Measurements from ENCODE around the gene AHNAK.
A peak's percentile ranks its signal among the peaks of the same experiment; 100 is the strongest.
"Not testable (repeated sequence)": the region's sequence is repeated elsewhere in the genome, so short reads cannot be mapped to it uniquely, and the experiment has no call there.

Gene AHNAK

DNA sequence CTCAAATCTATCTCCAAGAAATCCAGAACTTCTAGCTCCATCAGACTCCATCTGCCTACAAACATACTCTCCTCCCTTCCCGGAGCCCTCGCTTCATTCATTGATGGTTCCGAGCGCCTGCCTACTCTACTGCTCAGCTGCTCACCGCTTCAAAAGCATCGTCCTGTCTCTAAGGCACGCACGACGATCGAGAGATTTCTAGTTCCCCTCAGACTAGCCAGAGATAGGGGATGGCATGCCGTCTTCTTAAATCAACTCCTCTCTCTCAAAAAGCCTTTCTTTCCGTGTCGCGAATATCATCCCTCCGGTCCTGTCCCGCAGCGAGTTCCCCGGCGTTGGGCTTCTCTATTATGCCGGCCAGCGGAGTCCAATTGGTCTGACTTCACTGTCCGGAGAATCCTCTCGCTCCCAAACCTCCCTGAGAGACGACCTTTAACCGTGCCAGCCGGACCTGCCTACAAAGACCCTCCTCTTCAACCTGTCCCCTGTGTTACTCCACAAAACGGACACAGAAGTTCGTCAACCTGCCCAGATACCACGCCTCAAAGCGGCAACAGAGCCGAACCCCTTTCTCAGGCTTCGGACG is 26.5 kb upstream of the AHNAK start:
- DNase-seq = peak in 1 of 2 donors; percentile 20

DNA sequence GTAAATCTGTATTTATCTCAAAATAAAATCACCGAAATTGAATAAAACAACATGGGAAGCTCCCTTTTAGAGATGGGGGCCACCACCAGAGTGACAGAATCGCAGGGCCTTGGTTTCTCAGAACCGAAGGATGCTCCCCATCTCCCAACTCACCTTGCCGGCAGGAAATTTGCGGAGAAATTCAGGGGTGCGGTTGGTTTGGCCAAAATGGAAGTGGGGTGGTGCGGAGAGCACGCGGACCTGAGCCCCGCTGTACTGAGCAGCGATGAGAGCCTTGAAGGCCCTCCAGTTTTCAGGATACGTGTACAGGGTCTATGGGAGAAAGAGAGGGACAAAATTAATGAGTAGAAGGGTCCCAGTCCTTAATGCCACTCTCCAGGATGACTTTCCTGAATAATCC is 25.8 kb upstream of the AHNAK start:
- DNase-seq = no peak

DNA sequence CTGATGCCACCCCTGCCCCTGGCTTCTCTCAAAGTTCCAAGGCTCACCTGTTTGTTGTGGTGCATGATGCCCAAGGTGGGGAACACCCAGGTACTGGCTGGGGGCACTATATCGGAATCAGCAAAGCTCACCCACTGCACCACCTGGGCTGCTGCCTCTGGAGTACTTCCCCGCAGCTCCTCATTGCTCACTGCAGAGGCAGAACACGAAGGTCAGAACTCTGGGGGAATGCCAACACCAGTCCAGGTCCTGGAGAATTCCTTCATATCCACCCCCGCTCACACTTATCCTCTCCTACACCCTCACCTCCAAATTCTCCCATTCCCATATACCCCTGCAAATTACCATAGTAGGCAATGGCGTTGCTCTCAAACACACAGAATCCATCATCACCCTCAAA is 24.9 kb upstream of the AHNAK start:
- not testable (repeated sequence) for DNase-seq

DNA sequence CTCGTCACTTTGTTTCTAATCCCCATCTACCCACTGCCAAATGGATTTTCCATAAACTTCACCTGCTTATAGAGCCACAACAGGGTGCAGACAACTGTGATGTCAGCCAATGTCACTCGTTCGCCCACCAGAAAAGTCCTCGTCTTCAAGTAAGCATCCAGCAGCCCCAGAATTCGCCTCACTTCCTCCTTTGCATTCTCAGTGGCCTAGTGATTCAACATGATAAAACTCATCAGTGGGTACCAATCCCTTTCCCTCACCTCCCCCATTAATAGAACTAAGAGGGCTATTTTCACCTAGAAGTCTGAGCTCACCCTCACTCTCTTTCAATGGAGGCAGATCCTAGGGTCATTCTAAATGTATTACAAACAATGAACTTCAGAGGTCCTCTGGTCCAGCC is 24.3 kb upstream of the AHNAK start:
- not testable (repeated sequence) for DNase-seq

DNA sequence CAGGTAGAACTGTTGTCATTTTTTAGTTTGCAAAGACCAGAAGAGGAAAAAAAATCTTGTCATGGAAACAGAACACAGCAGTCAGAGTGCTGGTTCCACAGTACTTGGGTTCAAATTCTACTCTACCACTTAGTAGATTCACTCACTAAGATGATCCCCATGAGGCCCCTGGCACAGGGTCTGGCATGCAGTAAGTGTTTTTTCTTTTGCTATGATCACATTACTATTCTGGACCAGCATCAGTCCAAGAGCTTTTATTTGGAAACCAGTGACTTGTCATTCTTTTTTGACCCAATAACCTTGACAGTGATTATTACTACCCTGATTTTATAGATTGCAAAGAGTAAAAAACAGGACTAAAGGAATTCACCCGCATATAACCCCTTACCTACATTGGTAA is 23.0 kb upstream of the AHNAK start:
- no peak for DNase-seq

DNA sequence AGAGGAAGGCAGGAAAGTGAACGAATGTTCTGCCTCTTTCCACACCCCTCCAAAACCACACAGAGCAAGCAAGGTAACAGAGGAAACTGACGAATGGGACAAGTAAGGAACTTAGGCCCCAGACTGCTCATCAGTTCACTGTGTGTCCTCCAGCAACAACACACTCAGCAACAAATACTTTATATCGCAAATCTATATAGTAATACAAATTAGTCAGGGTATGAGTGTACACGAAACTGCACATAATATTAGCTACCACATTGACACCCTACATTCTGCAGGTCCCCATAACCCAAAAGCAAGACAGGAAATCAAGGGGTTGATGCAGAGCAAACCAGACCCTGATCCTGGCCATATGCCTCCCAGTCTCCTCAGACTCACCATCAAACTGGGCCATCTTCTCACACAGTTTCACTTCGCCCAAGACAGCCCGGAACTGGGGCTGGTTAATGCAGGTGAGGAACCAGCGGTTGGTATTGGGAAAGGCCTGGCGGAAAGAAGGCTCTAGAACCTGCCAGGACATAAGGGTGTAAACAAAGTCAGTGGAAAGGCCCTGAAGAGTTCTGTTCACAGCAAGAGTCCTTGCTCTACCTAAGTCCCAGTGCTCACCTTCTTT is 20.5 kb upstream of the AHNAK start:
- no peak for DNase-seq

DNA sequence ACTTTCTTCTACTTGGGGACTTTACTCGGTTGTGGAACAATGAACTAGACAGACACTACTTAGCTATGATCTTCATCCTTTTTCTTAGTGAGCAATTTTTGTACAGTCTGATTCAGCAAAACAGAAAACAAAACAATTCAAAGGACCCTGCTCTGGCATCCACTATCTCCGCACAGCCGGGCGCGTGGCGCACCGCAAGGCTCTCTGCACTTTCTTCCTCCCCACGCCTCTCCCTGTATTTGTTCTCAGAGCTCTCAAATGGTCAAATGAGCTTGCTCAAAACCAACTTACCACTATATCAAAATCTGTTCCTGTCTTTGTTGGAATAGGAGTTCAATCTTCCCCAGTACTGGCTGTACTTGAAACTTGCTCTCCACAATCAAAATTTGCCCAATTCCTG is 19.6 kb upstream of the AHNAK start:
- no peak for DNase-seq

DNA sequence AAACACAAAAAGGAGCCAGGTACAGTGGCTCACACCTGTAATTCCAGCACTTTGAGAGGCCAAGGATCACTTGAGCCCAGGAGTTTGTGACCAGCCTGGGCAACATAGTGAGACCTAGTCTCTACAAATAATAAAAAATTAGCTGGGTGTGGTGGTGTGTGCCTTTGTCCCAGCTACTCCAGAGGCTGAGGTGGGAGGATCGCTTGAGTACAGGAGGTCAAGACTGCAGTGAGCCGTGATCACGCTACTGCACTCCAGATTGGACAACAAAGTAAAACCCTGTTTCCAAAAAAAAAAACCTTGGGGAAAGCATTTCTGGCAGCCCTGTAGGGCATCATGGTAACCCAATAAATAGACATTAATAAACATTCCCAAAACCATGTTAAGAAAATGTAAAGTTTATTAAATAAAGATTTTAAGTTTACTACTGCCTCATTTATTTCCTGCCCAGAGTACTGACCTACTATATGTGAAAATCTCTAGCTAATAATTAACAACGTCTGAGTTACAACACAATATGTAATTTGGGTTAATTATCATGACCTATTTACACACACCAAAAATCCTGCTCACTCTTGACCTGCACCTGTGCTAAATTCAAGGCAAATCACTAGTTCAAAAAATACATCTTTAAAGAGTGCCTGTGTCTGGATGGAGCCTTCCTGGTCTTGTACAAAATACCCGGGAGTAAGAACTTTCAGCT is 18.6 kb upstream of the AHNAK start:
- no peak for DNase-seq

DNA sequence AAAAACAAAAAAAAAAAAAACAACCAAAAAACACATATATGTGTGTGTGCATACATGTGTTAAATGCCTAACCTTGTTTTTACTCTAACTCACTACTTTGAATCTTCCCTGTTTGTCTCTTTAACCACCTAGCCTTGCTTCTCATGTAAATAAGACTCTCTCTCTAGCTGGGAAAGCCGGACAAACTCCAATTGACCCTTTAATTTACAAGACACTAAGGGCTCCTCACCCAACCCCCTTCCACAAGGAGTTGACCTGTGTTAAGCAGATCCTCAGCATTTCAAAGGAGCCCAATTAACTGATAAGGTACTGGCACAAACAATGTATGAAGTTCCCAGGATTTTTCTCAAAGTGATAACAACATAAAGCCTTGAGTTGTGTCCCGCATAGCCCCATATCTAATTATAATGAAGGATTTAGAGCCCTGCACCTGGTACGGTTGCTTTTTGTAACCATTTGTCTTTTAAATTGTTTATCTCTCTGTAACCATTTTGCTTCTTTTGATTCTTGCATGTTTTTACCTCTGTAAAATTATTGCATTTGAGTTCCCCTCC is 15.1 kb upstream of the AHNAK start:
- DNase-seq = not testable (repeated sequence)

DNA sequence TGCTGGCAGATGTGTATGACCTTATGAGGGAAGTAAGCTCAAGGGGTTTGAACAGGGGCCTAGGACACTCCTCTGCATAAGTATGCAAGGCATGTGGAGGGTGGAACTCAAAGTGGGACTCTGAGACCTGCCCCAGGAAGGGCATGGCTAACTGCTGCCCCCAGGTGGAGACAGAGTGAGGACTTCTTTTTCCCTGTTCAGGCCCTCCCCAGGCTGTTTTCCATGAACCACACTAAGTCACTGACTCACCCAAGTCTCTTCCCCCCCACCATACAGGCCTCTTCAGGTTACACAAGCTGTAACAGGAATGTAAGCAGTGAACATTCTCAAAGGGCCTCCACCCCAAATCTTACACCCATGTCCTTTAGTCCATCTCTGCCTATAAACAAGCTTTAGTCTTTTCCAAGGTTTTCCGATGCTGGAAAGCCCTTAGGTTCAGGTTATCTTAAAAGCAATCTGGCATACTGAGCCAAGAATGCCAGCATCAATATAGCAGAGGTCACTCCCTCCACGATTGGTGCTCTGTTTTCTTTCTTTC is 14.0 kb upstream of the AHNAK start:
- peak; percentile 82 to 91 for DNase-seq

DNA sequence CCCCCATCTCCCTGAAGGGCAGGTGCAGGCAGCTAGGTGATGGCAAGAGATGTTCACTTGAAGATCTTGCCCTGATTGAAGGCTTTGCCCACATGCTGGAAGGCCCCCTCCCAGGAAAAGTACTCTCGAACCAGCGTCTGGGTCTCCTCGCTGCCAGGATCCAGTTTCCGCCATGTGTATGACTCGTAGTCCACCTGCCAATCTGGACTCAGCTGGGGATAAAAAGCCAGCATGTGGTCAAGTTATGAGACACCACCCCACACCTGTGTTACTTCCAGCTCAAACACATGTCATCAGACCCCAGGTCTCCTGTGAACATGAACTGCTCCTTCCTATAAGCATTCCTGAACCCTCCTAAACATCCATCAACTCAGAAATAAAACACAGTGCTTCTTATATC is 13.0 kb upstream of the AHNAK start:
- not testable (repeated sequence) for DNase-seq

DNA sequence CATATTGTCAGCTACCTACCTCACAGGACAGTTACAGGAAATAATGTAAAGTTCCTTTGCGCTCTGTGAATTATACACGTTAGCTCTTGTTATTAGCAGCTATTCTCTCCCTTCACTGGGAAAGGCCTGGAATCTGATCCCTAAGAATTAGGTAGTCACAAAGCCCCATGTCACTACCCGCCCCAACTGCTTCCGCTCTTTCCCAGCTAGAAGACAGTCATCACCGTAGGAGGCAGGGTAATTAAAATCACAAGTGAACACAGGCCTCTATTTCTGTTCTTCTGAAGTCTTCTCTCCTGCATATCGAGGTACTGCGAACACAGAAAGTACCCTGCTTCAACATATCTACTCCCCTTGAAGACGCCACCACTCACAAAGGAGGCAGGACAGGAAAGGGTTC is 12.6 kb upstream of the AHNAK start:
- no peak for DNase-seq

DNA sequence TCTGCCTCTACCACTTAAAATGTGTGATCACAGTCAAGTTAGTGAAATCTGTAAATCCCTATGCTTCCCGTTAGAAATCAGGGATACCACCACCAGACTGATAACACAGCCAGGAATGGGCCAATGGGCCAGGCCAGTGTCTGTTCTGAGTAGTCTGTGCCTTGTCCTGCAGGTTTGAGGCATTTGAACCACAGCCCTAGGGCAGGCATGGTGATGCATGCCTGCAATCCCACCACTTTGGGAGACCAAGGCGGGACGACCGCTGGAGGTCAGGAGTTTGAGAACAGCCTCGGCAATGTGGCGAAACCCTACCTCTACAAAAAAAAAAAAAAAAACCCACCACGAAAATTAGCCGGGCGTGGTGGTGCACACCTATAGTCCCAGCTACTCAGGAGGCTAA is 12.1 kb upstream of the AHNAK start:
- DNase-seq = no peak

DNA sequence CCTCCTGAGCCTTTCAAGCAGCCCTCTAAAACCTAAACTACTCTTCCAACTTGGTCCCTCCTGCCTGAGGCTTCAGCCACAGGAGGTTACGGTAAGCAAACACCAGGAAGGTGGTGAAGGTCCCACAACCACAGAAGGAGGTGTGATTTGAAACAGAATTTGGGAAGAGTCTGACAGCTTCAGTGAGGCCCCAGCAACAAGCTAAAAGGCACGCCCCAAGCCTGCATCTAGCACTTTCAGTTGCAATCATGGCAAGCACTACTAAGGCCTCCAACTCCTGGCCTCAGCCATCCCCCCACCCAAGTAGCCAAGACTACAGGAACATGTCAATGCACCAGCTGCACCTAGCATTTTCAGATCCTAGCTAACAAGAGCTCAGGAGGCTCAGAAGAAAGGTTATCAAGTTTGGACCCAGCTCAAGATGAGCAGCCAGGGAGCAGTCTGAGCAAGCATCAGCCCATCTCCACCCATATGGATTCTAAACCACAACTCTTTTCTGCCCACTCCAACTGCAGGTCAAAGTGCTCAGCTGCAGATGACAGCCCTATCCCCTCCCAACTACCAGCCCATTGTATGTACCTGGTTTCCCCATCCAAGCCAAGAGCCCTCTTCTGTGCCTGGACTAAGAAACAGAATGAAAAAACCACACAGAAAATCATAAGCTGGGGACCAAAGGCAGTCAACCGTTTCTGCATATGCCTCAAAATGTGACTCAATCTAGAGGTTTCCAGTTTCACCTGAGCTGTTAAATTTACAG is 10.4 kb upstream of the AHNAK start:
- no peak for DNase-seq

DNA sequence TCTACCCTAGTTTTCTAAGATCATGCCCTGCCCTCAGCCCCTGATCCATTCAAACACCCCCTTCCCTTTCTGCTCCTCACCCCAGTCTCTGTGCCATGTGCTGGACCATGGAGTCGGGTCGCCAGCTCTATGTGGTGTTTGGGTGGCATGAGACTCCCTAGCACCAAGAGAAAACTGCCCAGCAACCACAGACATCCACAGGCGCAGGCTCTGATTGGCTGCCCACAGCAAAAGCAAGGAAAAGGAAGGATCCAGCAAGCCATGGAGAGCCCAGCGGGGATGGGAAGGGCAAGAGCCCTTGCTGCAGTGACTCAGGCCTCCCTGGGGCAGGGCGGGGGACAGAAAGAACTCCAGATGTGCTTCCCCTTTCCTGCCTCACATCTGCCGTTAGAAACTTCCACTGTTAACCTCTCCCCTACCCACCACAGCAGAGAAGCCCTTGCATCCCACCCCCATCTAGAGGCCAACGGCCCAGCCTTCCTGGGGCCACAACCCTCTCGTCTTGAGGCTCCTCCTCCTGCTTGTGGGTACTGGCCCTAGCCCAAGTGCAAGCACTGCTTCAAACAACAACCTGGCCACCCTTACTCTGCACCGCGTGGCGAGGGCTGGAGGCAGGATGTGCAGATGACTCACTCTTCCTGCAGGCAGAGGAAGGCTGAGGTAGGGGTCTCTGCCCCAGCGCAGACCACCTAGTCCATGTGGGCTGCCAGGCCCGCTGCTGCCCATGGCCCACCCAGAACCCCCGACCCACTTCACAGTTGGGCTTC is 9.7 kb upstream of the AHNAK start:
- DNase-seq = peak; percentile 89 to 96

DNA sequence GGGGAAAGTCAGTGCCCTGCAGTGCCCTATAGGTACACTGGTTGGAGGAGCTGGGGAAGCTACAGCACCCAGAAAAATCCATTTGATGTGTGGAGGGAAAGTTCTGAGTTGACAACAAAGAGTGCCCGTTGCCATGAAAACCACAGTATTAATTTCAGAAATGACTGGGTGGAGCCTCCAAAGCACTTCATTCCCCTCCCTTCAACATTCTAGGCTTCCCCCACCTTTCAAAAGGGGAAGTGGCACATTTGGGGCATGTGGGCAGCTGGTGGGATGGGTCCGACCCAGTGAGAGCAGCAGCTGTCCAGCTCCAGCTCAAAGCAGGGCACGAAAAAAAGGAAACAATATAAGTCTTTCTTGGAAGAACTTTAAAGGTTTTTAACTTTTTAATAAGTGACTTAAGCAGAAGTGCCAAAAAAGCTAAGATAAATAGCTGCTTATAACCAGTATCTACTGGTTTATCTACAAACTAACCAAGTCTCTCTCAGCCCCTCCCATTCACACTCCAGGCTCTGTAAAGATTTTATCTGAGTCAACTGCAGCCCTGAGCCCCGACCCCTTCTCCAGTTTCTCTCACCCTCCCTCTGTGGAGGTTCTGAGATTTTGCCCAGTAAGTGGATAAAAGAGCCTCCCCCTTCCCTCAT is 9.0 kb upstream of the AHNAK start:
- peak; percentile 90 to 95 for DNase-seq

DNA sequence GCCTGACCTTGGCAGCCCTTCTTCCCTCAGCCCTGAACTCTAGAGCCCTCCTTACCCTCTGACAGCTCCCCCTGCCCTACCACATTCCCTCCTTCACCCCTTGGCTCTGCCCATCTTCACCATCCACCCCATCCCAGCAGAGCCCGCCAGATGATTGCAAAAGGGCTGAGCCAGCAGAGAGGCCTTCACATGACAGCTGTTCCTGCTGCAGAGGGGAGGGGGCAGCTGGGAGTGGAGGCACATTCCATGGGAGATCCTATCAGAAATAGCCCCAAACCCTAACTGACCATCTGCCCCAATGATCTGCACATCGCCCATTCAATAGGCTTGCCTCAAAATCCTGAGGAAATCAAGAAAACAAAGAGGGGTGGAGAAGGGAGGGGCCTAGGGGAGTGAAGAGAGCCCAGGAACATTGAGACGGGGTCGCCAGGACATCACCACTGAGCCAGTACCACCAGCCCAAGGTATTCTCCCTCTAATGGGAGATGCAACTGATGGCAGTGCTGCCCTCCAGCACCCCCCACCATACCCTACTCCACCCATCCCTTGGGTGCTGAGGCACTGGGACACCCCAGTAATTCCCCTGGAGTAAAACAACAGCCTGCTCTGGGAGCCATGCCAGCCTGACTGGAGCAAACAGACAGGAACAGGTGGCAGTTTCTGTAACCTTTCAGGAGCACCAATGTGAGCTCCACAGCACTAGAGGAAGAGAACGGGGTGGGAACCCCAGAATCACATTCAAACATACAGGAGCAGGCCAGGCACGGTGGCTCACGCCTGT is 8.0 kb upstream of the AHNAK start:
- no peak for DNase-seq

DNA sequence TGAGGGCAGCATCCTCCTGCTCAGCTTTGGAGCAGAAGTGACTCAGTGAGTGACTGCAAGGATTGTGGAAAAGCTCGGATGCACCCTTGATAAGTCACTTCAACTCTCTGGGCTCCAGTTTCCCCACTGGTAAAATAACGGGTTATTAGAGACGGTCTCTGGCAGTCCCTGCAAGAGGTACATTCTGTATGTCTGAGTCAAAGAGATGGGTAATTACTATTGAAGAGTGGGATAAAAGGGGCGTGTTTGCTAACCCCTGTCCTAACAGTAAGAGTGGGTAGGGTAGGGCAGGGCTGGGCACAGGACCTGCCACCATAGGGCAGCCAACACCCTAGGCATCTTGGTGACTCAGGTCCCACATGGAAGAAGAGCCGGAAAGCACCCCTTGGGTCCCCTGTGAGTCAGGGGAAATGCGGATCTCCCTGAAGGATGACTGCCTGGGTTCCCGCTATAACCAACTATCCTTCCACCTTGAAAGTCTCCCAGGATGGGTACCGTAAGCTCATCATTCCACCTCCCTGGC is 7.3 kb upstream of the AHNAK start:
- peak; percentile 82 to 95 for DNase-seq

DNA sequence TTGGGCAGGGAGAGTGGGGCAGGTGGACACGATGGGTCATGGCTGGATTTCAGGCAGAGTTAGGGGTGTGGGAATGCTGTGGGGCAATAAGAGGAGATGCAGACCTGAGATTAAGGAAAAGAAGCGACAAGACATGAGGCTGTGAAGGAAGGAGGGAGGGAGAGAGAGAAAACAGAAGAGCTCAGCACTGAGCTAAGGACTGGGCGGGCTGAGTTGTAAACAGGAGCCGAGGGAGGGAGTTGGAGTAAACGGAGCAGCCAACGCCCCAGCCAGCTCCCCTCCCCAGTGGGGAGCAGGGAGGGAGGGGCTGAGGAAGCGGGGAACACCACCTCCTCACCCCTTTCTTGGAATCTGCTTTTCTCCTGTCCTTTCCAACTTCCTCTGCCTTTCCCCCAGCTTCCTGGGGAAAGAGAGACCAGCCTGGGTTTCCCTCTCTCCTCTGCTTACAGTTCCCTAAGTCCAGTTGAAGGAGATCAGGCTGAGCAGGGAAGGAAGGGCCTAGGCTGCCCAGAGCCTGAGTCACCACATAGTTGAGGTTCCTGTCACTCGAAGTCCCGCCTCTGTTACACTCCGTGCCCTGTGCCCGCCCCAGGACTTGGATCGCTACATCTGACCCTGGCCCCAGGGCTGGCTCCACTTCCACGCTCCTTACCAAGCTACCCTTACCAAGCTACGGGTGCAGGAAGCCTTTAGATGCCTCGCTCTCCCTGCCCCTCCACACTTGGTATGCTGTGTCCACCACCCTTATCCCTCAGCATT is 6.7 kb upstream of the AHNAK start:
- DNase-seq = peak; percentile 85 to 94
